Activated CD8-positive, alpha-beta memory T cell treated with anti-CD3 and anti-CD28 coated beads, Interleukin-2, amount 50 U/mL, for 1 hour (primary cell): ENCODE results near the gene RAB27A.
"Not testable (repeated sequence)": the region's sequence is repeated elsewhere in the genome, so short reads cannot be mapped to it uniquely, and the experiment has no call there.

Source experiments
- DNase-seq: peaks from one replicate; pipeline ENCODE4 v3.0.0-alpha.2; 2020; ENCODE audit errors: extremely low read depth

Gene RAB27A

GRCh38 chr15:55250392-55250791, 39.2 kb downstream of the RAB27A start:
- no peak for DNase-seq

- DNase-seq, result not testable (repeated sequence)
These were observed 39.7 kb downstream of the RAB27A start for GRCh38 chr15:55249885-55250284.

GRCh38 chr15:55248895-55249294, 40.7 kb downstream of the RAB27A start:
- DNase-seq, result no peak

- DNase-seq, result no peak
These were observed 41.7 kb downstream of the RAB27A start for GRCh38 chr15:55247766-55248427.

GRCh38 chr15:55247311-55247710, 42.3 kb downstream of the RAB27A start:
- DNase-seq, result no peak

- DNase-seq, result no peak
These were observed 43.0 kb downstream of the RAB27A start for GRCh38 chr15:55246567-55246966.

- DNase-seq, result no peak
These were observed 44.6 kb downstream of the RAB27A start for GRCh38 chr15:55245059-55245458.

- no peak for DNase-seq
These were observed 47.7 kb downstream of the RAB27A start for GRCh38 chr15:55241891-55242290.

- no peak for DNase-seq
These were observed 48.4 kb downstream of the RAB27A start for GRCh38 chr15:55241186-55241585.

GRCh38 chr15:55240125-55240760, 49.4 kb downstream of the RAB27A start:
- DNase-seq, result no peak

- DNase-seq, result no peak
These were observed 50.0 kb downstream of the RAB27A start for GRCh38 chr15:55239440-55240124.

GRCh38 chr15:55238877-55239276, 50.7 kb downstream of the RAB27A start:
- DNase-seq, result no peak

GRCh38 chr15:55237219-55238130, 52.1 kb downstream of the RAB27A start:
- no peak for DNase-seq

GRCh38 chr15:55235546-55236036, 54.0 kb downstream of the RAB27A start:
- no peak for DNase-seq

- no peak for DNase-seq
These were observed 54.9 kb downstream of the RAB27A start for GRCh38 chr15:55234800-55235104.

- DNase-seq, result no peak
These were observed 55.4 kb downstream of the RAB27A start for GRCh38 chr15:55234104-55234799.

GRCh38 chr15:55231455-55231854, 58.2 kb downstream of the RAB27A start:
- DNase-seq, result no peak

- DNase-seq, result no peak
These were observed 58.7 kb downstream of the RAB27A start for GRCh38 chr15:55230953-55231352.

- no peak for DNase-seq
These were observed 59.5 kb downstream of the RAB27A start for GRCh38 chr15:55230051-55230670.

- no peak for DNase-seq
These were observed 63.5 kb downstream of the RAB27A start for GRCh38 chr15:55226127-55226526.

GRCh38 chr15:55224892-55225291, 64.7 kb downstream of the RAB27A start:
- DNase-seq, result no peak
